Measurements from ENCODE around the gene ERO1B.

The ERO1B gene

DNA sequence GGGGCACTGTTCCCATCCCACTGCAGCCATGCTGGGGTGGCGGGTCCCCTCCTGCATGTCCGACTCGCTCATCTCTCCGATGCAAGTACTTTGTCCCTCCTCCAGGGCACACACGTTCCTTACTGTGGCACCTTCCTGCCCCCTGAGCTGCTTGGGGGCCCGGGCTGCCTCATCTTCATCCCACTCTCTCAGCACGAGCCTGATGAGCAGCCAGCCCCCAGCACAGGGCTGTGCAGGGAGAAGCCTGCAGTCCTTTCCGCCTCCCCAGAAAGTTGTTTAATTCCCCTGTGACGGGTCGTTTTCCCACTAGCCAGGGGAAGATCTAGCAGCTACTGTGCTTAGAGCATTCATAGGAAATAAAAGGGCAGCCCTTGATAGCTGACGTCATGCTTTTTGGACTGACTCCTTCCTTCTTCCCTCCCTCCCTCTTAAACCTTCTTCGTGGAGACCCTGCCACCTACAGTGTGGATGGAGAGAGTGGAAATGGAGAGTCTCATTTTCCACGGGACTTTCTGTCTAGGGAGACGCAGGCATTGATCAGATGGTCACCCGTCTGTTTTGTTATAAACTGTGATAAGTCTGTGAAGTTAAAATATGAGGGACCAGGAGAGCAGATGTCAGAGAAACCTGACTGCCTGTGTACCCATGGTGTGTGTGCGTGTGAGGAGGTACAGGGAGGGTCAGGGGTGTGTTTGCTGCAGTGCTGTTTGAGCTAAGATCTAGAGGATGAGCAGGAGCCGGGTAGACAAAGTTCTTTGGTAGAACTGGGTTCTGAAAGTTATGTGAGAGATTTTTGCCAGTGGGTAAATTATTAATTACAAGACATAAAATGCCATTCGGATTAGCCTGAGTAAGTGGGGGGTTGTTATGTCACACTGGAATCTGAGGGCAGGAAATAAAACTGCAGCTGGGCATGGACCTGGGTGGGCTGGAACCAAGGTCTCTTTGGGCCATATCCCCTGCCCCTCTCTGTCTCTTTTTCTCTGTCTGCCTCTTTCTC, 105.1 kb downstream of the ERO1B start:
- DNase-seq = no peak

DNA sequence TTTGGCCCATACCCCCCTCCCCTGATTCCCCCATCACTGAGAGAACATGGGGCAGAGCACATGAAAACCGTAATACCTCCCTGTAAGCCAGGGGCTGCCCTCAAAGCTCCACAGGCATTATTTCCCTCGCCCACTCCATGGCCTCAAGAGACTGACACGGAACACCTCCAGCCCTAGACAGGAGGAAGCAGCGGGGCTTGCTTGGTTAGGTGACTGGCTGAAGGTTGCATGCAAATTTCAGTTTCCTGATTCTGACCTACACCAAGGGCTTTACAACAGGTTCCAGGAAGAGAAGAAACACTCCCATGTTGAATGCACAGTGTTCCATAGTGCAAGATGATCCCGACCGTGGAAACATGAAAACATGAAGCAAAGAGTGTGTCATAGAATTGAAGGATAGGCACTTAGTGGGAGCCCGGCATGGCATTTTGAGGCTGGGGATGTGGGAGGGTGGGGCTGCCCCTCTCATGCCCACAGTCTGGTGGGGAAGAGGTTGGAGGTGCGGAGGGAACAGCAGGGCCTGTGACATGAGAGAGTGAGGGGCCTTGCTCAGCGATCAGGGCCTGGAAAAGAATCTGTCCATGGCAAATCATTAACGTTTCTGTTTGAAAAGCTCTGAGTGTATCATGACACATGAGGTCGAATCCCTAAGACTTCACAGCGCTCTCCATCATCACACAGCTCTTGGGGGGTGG, 106.0 kb downstream of the ERO1B start:
- DNase-seq = no peak

DNA sequence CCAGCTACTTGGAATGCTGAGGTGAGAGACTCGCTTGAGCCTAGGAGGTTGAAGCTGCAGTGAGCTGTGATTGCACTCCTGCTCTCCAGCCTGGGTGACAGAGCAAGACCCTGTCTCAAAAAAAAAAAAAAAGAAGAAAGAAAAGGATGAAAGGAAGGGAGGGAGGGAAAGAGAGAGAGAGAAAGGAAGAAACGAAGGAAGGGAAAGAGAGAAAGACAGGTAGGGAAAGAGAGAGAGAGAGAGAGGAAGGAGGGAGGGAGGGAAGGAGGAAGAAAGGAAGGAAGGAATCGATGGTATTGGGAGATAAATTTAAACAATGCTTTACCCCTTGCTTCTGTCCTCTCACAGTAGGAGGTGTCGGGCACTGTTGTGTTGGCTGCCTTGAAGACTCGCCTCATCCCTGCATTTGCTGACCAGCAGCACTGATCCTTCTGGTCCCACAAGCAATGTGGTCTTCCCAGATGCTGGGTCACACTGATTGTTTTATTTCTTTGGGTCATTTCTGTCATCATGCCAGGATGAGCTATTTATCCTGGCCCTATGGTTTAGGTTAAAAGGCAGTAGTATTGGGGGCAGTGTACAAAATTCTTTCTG, 108.5 kb downstream of the ERO1B start:
- DNase-seq = no peak

DNA sequence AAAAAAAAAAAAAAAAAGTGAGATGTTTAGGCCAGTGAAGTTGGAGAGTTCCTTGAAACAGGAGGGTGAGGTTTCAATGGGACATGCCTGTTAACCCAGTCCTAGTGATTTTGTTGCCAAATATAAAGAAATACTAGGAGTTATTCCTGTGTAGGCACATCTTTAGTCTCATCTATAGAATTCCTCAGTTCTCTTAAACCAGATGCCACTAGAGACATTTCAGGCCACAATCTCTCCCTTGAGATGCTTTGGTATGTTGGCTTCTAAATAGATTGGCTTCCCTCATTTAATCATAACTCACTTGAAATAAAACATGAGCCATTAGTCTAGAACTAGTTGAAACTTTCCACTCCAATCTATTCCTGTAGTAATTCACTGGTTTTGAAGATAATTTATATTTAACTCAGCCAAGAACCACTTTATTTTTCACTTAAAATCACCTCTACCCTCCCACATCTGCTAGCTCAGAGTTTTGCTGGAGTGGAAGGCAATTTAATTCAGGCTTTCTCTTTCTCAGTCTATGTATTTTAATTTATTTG, 109.6 kb downstream of the ERO1B start:
- DNase-seq = no peak

DNA sequence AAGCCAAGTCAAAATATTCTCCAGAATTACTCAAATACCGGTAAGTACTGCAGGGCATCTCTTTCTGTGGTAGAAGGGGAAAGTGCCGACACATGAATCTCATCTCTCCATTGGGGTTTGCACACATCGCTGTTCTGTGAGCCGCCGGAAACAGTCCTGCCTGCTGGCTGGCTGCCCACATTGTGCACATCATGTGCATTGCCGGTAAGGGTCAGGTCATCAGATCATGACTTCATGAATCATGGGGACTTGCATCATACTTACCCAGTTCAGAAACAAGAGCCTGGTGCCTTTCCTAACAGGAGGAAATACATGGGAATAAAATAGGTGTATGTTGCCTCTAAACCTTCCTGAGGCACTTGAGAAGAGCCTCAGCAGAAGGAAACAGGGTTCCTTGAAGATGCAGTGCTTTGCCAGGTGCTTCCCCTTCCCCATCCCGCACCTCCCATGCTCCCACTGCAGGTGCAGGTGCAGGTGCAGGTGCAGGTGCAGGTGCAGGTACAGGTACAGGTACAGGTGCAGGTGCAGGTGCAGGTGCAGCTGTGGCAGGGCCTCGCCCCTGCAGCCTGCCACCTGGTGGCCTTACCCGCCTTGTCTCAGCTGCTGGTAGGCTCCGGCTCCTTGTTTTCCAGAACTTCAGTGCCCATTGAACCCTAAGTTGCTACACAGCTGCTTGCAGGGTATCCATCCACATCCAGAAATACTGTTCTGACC, 112.9 kb downstream of the ERO1B start:
- no peak for DNase-seq

DNA sequence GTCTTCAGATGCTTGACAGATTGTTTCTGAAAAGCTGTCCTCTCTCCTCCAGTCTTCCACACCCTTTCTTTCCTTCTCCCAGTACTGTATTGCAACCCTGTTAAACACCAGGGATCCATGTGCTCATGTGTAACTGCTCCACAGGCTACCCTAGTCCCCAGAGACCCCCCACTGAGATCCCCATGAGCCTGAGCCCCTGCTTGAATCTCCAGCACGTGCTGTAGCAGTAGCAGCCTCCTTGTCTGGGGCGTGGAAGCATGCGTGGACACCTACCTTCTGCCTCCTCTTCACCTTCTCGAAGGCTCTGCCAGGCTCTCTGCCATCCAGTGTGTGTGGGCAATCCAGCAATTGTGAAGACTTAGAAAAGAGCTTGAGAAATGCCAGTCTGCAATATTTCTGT, 114.2 kb downstream of the ERO1B start:
- DNase-seq = no peak

DNA sequence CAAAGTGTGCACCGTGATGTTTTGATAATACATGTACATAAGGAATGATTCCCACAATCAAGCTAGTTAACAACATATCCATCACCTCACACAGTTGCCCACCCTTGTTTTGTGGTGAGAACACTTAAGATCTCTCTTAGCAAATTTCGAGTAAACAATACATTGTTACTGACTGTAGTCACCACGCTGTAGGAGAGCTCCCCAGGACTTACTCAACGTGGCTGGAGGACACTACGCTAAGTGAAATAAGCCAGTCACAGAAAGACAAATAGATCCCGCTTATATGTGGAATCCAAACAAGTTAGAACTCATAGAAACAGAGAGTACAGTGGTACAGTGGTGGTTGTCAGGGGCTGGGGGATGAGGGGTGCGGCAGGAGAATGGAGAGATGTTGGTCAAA, 114.6 kb downstream of the ERO1B start:
- no peak for DNase-seq

DNA sequence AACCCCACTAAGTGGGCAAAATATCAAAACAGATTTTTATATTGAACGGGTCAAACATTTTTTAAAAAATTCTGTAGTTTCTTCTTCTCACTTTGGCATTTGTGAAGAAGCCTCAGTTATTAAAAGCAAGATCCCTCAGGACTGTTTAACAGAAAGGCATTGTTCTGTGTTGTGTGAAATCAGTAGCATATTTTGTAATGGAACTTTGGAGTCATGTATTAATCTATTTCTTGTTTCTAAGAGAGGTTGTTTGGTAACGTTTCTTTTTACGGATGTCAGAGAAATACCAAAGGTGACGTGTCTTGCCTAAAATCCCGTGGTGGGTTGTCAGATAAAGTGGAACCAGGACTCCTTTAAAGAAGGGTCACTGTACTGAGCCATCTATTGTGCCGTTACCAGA, 115.7 kb downstream of the ERO1B start:
- no peak for DNase-seq
